HG02798 (cell line): ENCODE data around the gene CAMK2N2.

Source experiments
- ATAC-seq: cut with Tn5 transposase; IDR thresholded peaks from one replicate; pipeline ENCODE4 v1.9.1; 2021; ENCODE audit warnings: mild to moderate bottlenecking; ENCODE audit not compliant: unreplicated experiment, poor library complexity

The CAMK2N2 gene

GRCh38 chr3:184241447-184242296 is 19.7 kb downstream of the CAMK2N2 start:
- no peak for ATAC-seq

- ATAC-seq = no peak
Measured at GRCh38 chr3:184241141-184241446, 20.3 kb downstream of the CAMK2N2 start.

- no peak for ATAC-seq
Measured at GRCh38 chr3:184240384-184241140, 20.8 kb downstream of the CAMK2N2 start.

- ATAC-seq = no peak
Measured at GRCh38 chr3:184239708-184240107, 21.6 kb downstream of the CAMK2N2 start.

- ATAC-seq = no peak
Measured at GRCh38 chr3:184239221-184239620, 22.1 kb downstream of the CAMK2N2 start.

- no peak for ATAC-seq
Measured at GRCh38 chr3:184238246-184238818, 23.0 kb downstream of the CAMK2N2 start.

GRCh38 chr3:184237807-184238206 is 23.5 kb downstream of the CAMK2N2 start:
- no peak for ATAC-seq

- no peak for ATAC-seq
Measured at GRCh38 chr3:184237211-184237610, 24.1 kb downstream of the CAMK2N2 start.

GRCh38 chr3:184236636-184237035 is 24.7 kb downstream of the CAMK2N2 start:
- ATAC-seq = no peak

- ATAC-seq = no peak
Measured at GRCh38 chr3:184236033-184236410, 25.3 kb downstream of the CAMK2N2 start.

GRCh38 chr3:184235381-184236032 is 25.8 kb downstream of the CAMK2N2 start:
- ATAC-seq = no peak

GRCh38 chr3:184234671-184235380 is 26.5 kb downstream of the CAMK2N2 start:
- no peak for ATAC-seq

GRCh38 chr3:184234224-184234623 is 27.1 kb downstream of the CAMK2N2 start:
- no peak for ATAC-seq

- ATAC-seq = no peak
Measured at GRCh38 chr3:184233127-184233843, 28.1 kb downstream of the CAMK2N2 start.

GRCh38 chr3:184231671-184232070 is 29.7 kb downstream of the CAMK2N2 start:
- no peak for ATAC-seq

- no peak for ATAC-seq
Measured at GRCh38 chr3:184230603-184231528, 30.5 kb downstream of the CAMK2N2 start.

- no peak for ATAC-seq
Measured at GRCh38 chr3:184230081-184230602, 31.2 kb downstream of the CAMK2N2 start.

GRCh38 chr3:184229394-184230080 is 31.8 kb downstream of the CAMK2N2 start, which contains the start of gene VWA5B2:
TSS of gene VWA5B2 (plus strand) at chr3:184229585. CDS start at chr3:184230529, 944 bp downstream.
- ATAC-seq = peak; percentile 89
